ENCODE data around the gene GRIK2. TPM values are rescaled to one million over a fixed set of nuclear protein-coding genes. Genes with fewer than 3 reads are reported as not detected.

GRIK2 gene
- total and polyA plus RNA-seq, 9 donors: 0.12 to 4.1 (median 0.89) TPM; not detected in 1

DNA sequence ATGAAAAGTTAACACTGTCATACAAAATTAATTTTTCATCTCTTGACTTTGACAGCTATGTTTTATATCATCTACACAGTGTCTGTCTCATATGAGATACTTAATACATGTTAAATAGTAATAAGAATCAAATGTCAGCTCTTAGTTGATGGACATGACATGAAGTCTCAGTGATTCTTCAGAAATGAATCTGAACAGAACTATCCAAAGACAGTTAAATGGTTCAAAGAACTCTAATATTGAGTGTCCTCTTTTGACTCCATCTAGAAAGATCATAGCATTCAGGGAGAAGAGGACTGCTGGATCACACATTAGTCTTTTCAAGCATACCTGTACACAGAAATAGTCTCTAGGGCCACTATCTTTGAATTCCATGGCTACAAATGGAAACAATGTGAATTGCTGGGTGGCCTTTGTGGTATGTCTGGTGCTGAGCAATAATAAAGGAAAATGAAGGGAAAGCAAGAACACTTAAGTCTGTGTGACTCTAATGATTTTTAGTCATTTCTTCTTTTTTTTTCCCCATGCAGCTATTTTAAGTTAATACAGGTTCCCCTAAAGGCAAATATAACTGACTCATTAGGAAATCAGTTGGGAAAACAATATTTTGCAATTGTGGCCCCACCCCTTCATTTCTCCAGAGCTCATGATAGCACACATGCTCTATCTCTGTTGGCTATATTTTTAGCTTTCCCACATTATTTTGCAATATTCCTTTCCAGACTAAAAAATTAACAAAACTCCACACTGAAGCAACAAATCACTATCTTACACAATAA lies 367.5 kb downstream of the GRIK2 start:
- intact Hi-C loops (cut with DNase I): no loop called here
- Histone ChIP-seq H3K27ac (no peak overlapping the region), H3K36me3 (no peaks in the 10 kb centered on the region), H3K4me3 (no peak overlapping the region), H3K4me1 (ENCODE audit: insufficient read depth) (no peaks in the 10 kb centered on the region), H3K27me3 (no peaks in the 10 kb centered on the region), H3K9me3 (no peaks in the 10 kb centered on the region)
- peak in 1 of 5 donors; percentile 30 for DNase-seq
- TF ChIP-seq EP300 (IDR thresholded peaks at IDR 0.05): no peak

DNA sequence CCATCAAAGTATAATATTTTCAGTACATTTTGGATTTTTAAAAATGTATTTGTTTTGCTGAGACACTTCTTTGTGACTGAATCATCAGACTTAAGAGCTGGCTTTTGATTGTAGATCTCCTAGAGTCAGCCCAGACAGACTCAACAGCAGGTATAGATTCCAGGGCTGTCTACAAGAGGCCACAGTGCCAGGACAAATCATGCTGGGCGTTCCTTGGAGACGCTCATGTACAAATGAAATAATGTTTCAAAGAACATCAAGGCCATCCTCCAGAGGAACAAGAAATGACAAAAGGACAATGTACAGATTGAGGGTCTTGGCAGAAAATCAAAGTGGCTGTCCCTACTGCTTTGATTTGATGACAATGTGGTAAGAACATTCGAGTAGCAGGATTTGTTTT lies 369.3 kb downstream of the GRIK2 start:
- DNase-seq: no peak
- WGBS, 3 donors: 73 to 80% (median 77%) methylated on average over 3 of the region's 3 CpGs
- Histone ChIP-seq H3K27ac (no peak overlapping the region), H3K9me3 (no peaks in the 10 kb centered on the region), H3K36me3 (no peaks in the 10 kb centered on the region), H3K4me3 (no peak overlapping the region), H3K4me1 (ENCODE audit: insufficient read depth) (no peaks in the 10 kb centered on the region), H3K27me3 (no peaks in the 10 kb centered on the region)
- TF ChIP-seq, protein P1, sequence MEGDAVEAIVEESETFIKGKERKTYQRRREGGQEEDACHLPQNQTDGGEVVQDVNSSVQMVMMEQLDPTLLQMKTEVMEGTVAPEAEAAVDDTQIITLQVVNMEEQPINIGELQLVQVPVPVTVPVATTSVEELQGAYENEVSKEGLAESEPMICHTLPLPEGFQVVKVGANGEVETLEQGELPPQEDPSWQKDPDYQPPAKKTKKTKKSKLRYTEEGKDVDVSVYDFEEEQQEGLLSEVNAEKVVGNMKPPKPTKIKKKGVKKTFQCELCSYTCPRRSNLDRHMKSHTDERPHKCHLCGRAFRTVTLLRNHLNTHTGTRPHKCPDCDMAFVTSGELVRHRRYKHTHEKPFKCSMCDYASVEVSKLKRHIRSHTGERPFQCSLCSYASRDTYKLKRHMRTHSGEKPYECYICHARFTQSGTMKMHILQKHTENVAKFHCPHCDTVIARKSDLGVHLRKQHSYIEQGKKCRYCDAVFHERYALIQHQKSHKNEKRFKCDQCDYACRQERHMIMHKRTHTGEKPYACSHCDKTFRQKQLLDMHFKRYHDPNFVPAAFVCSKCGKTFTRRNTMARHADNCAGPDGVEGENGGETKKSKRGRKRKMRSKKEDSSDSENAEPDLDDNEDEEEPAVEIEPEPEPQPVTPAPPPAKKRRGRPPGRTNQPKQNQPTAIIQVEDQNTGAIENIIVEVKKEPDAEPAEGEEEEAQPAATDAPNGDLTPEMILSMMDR (IDR thresholded peaks at IDR 0.05): no peak
- no peak for TF ChIP-seq EP300 (IDR thresholded peaks at IDR 0.05)
- no peak for TF ChIP-seq POLR2A (IDR thresholded peaks at IDR 0.05)
- intact Hi-C loops (cut with DNase I): no loop called here

DNA sequence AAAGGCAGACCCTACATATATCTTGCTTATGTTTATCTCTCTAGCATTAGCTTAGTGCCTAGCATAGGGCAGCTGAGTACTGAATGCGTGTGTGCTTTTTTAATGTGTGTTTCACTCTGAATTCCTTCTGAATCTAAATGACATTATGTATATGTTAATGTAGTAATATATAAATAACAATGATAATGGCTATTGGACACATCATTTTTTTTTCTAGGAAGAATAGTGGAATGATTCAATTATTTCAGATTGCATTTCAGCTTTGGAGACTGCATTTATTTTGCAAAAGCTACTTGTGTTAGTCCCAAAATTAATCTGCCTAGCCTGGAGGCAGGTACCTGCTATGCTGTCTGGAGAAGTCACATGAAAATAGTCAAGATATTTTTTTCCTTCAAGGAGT lies 371.8 kb downstream of the GRIK2 start:
- Histone ChIP-seq H3K4me3 (no peak overlapping the region), H3K27me3 (no peaks in the 10 kb centered on the region), H3K9me3 (no peaks in the 10 kb centered on the region), H3K4me1 (ENCODE audit: insufficient read depth) (no peaks in the 10 kb centered on the region), H3K36me3 (no peaks in the 10 kb centered on the region), H3K27ac (no peak overlapping the region)
- no peak for DNase-seq
- TF ChIP-seq EP300 (IDR thresholded peaks at IDR 0.05): no peak
- intact Hi-C loops (cut with DNase I): no loop called here
- WGBS, 3 donors: 93 to 100% (median 96%) methylated on average over 1 of the region's 1 CpG

DNA sequence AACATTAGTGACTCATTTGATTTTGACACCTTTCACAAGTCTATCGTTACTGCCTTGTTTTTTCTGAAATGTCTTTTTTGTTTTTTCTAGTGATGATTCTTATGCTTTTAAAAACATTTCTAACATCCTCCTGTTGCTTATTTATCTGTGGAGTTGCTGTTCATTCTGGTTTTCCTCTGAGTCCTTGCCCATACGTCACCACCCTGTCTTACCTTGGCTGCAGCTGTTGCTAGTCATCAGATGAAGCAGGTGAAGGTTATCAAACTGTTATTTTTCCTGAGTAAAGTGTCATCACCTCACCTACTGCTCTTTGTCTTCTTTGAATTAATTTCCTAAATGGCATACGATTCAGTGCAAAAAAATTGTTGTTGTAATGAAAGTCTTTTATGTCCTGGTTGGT lies 376.6 kb downstream of the GRIK2 start:
- Histone ChIP-seq H3K27ac (no peak overlapping the region), H3K27me3 (no peaks in the 10 kb centered on the region), H3K4me1 (ENCODE audit: insufficient read depth) (no peaks in the 10 kb centered on the region), H3K9me3 (no peaks in the 10 kb centered on the region), H3K4me3 (no peak overlapping the region), H3K36me3 (no peaks in the 10 kb centered on the region)
- intact Hi-C loops (cut with DNase I): no loop called here
- WGBS, 3 donors: 62 to 67% (median 66%) methylated on average over 3 of the region's 3 CpGs
- no peak for DNase-seq
- TF ChIP-seq EP300 (IDR thresholded peaks at IDR 0.05): no peak
- TF ChIP-seq POLR2A (IDR thresholded peaks at IDR 0.05): no peak
- TF ChIP-seq, protein P1 (IDR thresholded peaks at IDR 0.05): no peak

DNA sequence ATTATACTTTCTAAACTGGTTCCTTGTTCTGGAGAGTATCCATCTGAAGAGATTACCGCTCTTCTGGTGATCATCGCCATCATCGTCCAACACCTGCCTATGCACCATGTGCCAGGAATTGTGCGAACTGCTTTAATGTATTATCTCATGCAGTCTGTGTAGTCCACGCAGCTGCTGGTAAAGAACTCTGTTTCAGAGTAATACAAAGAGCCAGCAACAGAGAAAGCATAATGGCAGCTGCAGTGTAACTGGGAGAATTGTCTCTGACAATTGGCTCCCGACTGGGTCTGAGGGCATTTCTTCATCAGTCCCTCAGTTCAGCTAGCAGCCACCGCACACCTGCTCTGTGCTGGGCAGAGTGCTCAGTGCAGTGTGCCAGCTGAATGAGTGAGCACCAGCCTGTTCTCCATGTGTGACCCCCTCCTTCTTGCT lies 383.4 kb downstream of the GRIK2 start:
- Histone ChIP-seq H3K36me3 (no peaks in the 10 kb centered on the region), H3K27me3 (no peaks in the 10 kb centered on the region), H3K4me3 (no peak overlapping the region), H3K4me1 (ENCODE audit: insufficient read depth) (no peaks in the 10 kb centered on the region), H3K27ac (no peak overlapping the region), H3K9me3 (no peaks in the 10 kb centered on the region)
- intact Hi-C loops (cut with DNase I): no loop called here
- TF ChIP-seq EP300 (IDR thresholded peaks at IDR 0.05): no peak
- 94 to 97% (median 97%) methylated on average over 7 of the region's 7 CpGs for WGBS, 3 donors
- no peak for DNase-seq

DNA sequence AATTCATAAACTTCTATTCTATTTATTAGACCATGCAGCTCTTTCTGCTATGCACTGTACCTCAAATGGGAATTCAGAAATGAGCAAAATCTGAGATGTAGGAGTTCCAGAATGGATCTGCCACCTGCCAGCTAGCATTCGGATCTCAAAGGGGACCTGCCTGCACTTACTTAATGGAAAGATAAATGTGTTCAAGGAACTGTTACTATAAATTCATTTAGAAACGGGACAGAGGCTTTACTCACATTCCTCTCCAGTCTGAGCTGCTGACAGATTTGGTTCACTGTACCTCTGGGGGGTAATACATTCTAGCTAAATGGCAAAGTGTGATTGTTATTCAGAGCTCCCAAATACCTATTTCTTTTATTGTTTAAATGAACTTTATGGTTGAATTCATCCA lies 384.1 kb downstream of the GRIK2 start:
- intact Hi-C loops (cut with DNase I): no loop called here
- no peak for TF ChIP-seq POLR2A (IDR thresholded peaks at IDR 0.05)
- no peak for TF ChIP-seq EP300 (IDR thresholded peaks at IDR 0.05)
- TF ChIP-seq, protein P1 (IDR thresholded peaks at IDR 0.05): no peak
- H3K9me3 ChIP-seq: no peaks in the 10 kb centered on the region
- no peak for DNase-seq
- H3K4me1 ChIP-seq (ENCODE audit: insufficient read depth): no peaks in the 10 kb centered on the region
- H3K27me3 ChIP-seq: no peaks in the 10 kb centered on the region
- no peak overlapping the region for H3K27ac ChIP-seq
- H3K36me3 ChIP-seq: no peaks in the 10 kb centered on the region
- H3K4me3 ChIP-seq: no peak overlapping the region
- WGBS, 3 donors: 28 to 38% (median 30%) methylated on average over 2 of the region's 2 CpGs

Measured in ovary (tissue), 9 donors.